ENCODE measurements around the gene SLC12A4. TPM values are rescaled to one million over a fixed set of nuclear protein-coding genes. Genes with fewer than 3 reads are reported as not detected.

Gene SLC12A4
- total and polyA plus RNA-seq, 2 of the 13 experiments (the other 11 are each of a cell fraction or from before 2014, with no cell fraction given), result 65.1 to 84.3 TPM

GRCh38 chr16:67943619-67944504 lies 24.6 kb downstream of the SLC12A4 start, which contains the start of gene LCAT (continued):
- TF ChIP-seq TFAP4 (IDR thresholded peaks at IDR 0.05; ENCODE audit: borderline replicate concordance, low read depth), result peak; percentile 32; the same call in 1 of the 2 replicates
- no peak for TF ChIP-seq ARNT (IDR thresholded peaks at IDR 0.05)
- TF ChIP-seq RXRA (CRISPR knock-in tag; IDR thresholded peaks at IDR 0.05), result peak; percentile 27; the same call in 1 of the 2 replicates
- peak; percentile 89 for TF ChIP-seq ZNF281 (CRISPR knock-in tag; IDR thresholded peaks at IDR 0.05; ENCODE audit: borderline replicate concordance)
- TF ChIP-seq ZNF75D (CRISPR knock-in tag; IDR thresholded peaks at IDR 0.05; ENCODE audit: borderline replicate concordance), result no peak
- no peak for TF ChIP-seq JARID2 (CRISPR knock-in tag; IDR thresholded peaks at IDR 0.05; ENCODE audit: insufficient replicate concordance)
- TF ChIP-seq ZNF30 (CRISPR knock-in tag; IDR thresholded peaks at IDR 0.05), result peak; percentile 43; the same call in 1 of the 2 replicates
- TF ChIP-seq DR1 (CRISPR knock-in tag; IDR thresholded peaks at IDR 0.05), result peak; percentile 83; the same call in 1 of the 2 replicates
- peak; percentile 96 for TF ChIP-seq ZNF747 (CRISPR knock-in tag; IDR thresholded peaks at IDR 0.05; ENCODE audit: borderline replicate concordance)
- peak; percentile 28; the same call in 1 of the 2 replicates for TF ChIP-seq STAG1 (CRISPR knock-in tag; IDR thresholded peaks at IDR 0.05)
- peak; percentile 59; the same call in 1 of the 2 replicates for TF ChIP-seq AKAP8 (CRISPR knock-in tag; IDR thresholded peaks at IDR 0.05)
- TF ChIP-seq POLR2AphosphoS2 (IDR thresholded peaks at IDR 0.05; ENCODE audit: low read depth, low read length), result peak; percentile 86
- no peak for TF ChIP-seq RFX3 (CRISPR knock-in tag; IDR thresholded peaks at IDR 0.05)
- no peak for TF ChIP-seq MAF1 (CRISPR knock-in tag; IDR thresholded peaks at IDR 0.05; ENCODE audit: borderline replicate concordance)
- TF ChIP-seq ZSCAN31 (CRISPR knock-in tag; IDR thresholded peaks at IDR 0.05; ENCODE audit: low read depth), result peak; percentile 15; the same call in 1 of the 2 replicates
- peak; percentile 78; the same call in 1 of the 2 replicates for TF ChIP-seq PRDM4 (CRISPR knock-in tag; IDR thresholded peaks at IDR 0.05; ENCODE audit: borderline replicate concordance)
- TF ChIP-seq ZNF33B (CRISPR knock-in tag; IDR thresholded peaks at IDR 0.05), result peak; percentile 88; the same call in 1 of the 2 replicates
- 0 out of 2 replicates have a peak, but pooled peaks have one; percentile 58 for TF ChIP-seq CHD4 (IDR thresholded peaks at IDR 0.05; ENCODE audit: borderline replicate concordance, low read length)
